Subcutaneous adipose tissue (tissue), 4 donors: ENCODE data around the gene GALNT17. TPM values are rescaled to one million over a fixed set of nuclear protein-coding genes. Genes with fewer than 3 reads are reported as not detected.

ENCODE experiments used
- CTCF ChIP-seq: fragments of 450-650 bp; IDR thresholded peaks from one replicate; pipeline ENCODE4 v1.5.1; 2016; ENCODE audit warnings: low read depth, mild to moderate bottlenecking, control low read depth, antibody characterized with exemption, moderate library complexity
- total RNA-seq, 4 donors: library from RNA; depleted of rRNA; stranded (reverse); fragments of >200 nt; gene quantifications; one replicate each; pipeline ENCODE4 v1.1.0, GENCODE V29; 2016

GALNT17 gene
- total RNA-seq, 4 donors from 2014 or later, result 1.3 to 12.2 (median 6.7) TPM

DNA sequence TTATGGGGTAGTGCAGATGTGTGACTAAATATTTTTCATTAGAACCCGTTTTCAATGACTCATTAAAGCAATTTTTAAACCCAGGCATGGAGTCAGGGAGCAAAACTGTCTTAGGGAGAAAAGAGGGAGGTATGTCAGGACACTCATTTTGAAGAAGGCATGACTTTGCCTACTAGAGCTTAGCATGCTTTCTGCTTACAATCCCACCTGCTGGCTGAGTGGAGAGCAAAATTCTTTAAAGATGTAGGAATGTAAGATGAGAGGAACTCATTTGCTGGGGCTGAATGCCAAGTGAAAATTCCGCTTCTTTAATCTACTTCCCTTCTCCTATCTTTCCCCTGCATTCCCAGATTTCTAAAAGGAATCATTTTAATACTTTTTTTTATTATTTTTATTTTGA is 232.6 kb downstream of the GALNT17 start:
- no peak for TF ChIP-seq CTCF

DNA sequence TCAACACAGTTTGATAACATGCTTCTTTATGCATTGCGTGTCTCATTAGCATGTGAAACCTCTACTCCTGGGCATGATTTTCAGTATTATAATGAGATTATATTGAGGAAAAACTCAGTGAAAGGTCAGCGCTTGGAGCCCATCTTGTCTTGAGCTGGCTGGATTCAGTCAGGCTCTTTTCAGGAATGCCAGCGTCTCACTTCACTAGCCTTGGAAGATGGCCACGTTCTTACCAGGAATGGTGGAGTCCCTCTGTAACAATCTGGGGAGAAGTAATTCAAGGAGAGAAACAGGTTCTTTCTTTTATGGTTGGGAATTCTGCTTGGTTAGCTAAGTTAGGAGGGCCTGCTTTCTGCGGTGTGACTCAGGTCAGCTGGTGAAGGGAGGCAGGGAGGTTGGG is 241.0 kb downstream of the GALNT17 start:
- TF ChIP-seq CTCF, result no peak

GRCh38 chr7:71377062-71377461 is 245.1 kb downstream of the GALNT17 start:
- TF ChIP-seq CTCF, result no peak

DNA sequence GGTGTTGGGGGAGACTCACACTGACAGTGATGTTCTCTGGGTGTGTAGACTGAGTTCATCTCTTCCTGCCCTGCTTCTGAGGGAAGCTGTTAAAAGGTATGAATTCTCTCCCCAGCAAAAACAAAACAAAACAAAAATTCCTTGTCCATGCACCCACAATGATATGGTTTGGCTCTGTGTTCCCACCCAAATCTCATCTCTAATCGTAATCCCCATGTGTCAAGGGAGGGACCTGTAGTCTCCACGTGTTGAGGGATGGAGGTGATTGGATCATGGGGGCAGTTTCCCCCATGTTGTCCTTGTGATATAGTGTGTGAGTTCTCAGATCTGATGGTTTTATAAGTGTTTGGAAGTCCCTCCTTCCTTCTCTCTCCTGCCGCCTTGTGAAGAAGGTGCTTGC is 245.5 kb downstream of the GALNT17 start:
- no peak for TF ChIP-seq CTCF

GRCh38 chr7:71384094-71384493 is 252.2 kb downstream of the GALNT17 start:
- no peak for TF ChIP-seq CTCF

GRCh38 chr7:71385330-71385729 is 253.4 kb downstream of the GALNT17 start:
- TF ChIP-seq CTCF, result no peak

DNA sequence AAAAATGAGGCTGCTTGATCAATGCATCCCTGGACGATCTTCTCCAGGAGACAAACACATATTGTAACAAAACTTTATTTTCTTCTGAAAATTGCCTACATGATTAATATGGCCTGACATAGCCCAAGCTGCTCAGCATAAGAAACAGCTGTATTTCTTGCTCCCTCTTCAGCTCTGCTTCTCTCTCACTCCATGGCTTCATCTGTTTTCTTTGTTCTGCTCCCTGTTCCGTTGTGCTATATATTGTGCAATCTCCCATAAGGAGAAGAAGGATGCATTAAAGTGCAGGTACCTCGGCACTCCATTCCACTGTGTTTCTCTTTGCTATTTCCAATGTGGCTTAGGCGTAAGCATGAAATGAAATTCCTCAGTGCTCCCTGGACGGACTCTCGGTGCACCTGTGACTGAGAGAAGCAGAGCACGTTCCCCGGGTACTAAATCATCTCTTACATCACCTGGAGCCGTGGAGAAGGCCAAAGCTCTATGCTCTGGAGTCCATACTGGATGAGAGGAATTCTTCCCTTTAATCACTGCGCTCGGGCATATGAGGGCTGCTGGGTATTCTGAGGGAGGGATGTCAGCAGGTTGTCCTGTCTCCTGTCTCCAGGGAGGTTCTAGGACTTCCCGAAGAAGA is 254.3 kb downstream of the GALNT17 start:
- no peak for TF ChIP-seq CTCF
